ENCODE measurements around the gene MYADML2. TPM values are rescaled to one million over a fixed set of nuclear protein-coding genes. Genes with fewer than 3 reads are reported as not detected.

Gene MYADML2, protein sequence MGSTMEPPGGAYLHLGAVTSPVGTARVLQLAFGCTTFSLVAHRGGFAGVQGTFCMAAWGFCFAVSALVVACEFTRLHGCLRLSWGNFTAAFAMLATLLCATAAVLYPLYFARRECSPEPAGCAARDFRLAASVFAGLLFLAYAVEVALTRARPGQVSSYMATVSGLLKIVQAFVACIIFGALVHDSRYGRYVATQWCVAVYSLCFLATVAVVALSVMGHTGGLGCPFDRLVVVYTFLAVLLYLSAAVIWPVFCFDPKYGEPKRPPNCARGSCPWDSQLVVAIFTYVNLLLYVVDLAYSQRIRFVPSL
- not detected for total RNA-seq

DNA sequence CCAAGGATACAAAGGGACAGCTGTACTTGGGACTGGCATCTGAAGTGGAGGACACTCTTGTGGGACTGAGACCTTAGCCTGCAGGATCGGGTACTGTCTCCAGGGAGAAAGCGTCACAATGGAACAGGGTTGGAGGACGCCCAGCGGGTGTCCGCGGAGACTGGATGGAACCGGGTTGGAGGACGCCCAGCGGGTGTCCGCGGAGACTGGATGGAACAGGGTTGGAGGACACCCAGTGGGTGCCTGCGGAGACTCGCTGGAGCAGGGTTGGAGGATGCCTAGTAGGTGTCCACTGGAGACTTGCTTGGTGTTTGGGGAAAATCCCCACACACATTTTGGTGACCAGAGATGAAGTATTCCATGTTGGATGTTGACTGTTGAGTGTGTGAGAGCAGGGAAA, at the start of gene MYADML2:
MYADML2 (minus strand) TSS at position 45 of the 400 bp plus-strand sequence. CDS start 5,492 bp downstream, outside the sequence.
- Histone ChIP-seq H3K9me3 (no peaks in the 10 kb centered on the region), H3K27me3 (peaks cover 0 to 31% (median 0%) of the 10 kb centered on the region in 4 donors), H3K36me3 (no peaks in the 10 kb centered on the region), H3K27ac (no peak within 1 kb of the TSS), H3K4me1 (no peaks in the 10 kb centered on the region), H3K4me3 (no peak within 1 kb of the TSS)
- WGBS, 2 donors = 76 to 84% methylated on average over 13 of the region's 13 CpGs
- TF ChIP-seq, protein P1, sequence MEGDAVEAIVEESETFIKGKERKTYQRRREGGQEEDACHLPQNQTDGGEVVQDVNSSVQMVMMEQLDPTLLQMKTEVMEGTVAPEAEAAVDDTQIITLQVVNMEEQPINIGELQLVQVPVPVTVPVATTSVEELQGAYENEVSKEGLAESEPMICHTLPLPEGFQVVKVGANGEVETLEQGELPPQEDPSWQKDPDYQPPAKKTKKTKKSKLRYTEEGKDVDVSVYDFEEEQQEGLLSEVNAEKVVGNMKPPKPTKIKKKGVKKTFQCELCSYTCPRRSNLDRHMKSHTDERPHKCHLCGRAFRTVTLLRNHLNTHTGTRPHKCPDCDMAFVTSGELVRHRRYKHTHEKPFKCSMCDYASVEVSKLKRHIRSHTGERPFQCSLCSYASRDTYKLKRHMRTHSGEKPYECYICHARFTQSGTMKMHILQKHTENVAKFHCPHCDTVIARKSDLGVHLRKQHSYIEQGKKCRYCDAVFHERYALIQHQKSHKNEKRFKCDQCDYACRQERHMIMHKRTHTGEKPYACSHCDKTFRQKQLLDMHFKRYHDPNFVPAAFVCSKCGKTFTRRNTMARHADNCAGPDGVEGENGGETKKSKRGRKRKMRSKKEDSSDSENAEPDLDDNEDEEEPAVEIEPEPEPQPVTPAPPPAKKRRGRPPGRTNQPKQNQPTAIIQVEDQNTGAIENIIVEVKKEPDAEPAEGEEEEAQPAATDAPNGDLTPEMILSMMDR (IDR thresholded peaks at IDR 0.05) = no peak
- TF ChIP-seq POLR2A (IDR thresholded peaks at IDR 0.05) = no peak
- intact Hi-C loops (cut with DNase I) = no loop called here
- no peak for DNase-seq

DNA sequence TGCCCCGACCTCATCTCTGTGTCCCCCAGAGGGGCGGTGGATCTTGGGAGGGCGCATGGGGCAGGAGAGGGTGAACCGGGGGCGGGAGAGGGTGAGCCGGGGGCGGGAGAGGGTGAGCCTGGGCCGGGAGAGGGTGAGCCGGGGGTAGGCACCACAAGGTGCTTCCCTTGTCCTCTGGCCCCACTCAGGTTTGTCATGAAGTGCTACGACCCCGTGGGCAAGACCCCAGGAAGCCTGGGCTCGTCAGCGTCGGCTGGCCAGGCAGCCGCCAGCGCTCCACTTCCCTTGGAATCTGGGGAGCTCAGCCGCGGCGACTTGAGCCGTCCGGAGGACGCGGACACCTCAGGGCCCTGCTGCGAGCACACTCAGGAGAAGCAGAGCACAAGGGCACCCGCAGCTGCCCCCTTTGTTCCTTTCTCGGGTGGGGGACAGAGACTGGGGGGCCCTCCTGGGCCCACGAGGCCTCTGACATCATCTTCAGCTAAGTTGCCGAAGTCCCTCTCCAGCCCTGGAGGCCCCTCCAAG, 49.3 kb upstream of the MYADML2 start:
- H3K36me3 ChIP-seq = peaks cover 0 to 41% (median 0%) of the 10 kb centered on the region in 3 donors
- H3K27me3 ChIP-seq = no peaks in the 10 kb centered on the region
- no peaks in the 10 kb centered on the region for H3K9me3 ChIP-seq
- H3K4me3 ChIP-seq = no peak overlapping the region
- peaks cover 16 to 48% (median 17%) of the 10 kb centered on the region in 3 donors for H3K4me1 ChIP-seq
- no peak for DNase-seq
- TF ChIP-seq, protein P1 (IDR thresholded peaks at IDR 0.05) = no peak
- no peak for TF ChIP-seq POLR2A (IDR thresholded peaks at IDR 0.05)
- WGBS, 2 donors = 60 to 85% methylated on average over 1 to 5 of the region's 28 CpGs
- H3K27ac ChIP-seq = no peak overlapping the region
- intact Hi-C loops (cut with DNase I) = no loop called here

DNA sequence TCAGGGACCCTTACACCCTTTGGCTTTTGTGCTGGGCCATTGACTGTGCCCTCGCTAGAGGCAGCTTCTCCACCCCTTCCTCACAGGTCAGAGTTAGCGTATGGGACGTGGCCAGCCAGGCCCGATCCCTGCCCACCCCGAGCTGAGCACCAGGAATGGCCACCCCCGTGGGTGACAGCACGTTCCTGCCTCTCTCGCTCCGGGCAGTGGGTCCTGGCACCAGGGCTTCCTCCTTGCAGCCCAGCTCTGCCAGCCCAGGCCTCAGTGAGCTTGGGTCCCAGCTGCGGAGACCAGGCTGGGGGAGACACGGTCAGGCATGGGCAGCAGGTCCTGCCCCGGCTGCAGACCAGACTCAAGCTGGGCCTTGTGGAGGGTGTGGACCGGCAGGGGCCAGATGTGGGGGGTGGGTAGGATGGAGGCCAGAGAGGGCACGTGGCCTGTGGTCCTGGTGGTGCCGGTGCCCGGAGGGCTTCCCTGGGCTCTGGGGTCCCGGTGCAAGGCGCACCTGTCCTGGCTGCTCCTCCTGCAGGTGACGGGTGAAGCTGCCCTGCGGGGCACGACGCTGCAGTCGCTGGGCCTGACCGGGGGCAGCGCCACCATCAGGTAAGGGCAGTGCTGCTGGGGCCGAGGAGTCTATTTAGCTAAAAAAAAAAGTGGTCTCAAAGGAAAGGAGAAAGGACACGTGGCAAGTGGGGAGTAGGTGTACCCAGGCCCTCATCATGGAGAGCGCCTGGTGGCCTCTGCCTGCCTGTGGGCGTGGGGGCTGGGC, 48.6 kb upstream of the MYADML2 start:
- Histone ChIP-seq H3K27me3 (no peaks in the 10 kb centered on the region), H3K36me3 (peaks cover 0 to 41% (median 0%) of the 10 kb centered on the region in 3 donors), H3K4me3 (no peak overlapping the region), H3K4me1 (peaks cover 19 to 48% (median 22%) of the 10 kb centered on the region in 3 donors), H3K9me3 (no peaks in the 10 kb centered on the region), H3K27ac (no peak overlapping the region)
- DNase-seq = no peak
- TF ChIP-seq, protein P1 (IDR thresholded peaks at IDR 0.05) = no peak
- no peak for TF ChIP-seq POLR2A (IDR thresholded peaks at IDR 0.05)
- intact Hi-C loops (cut with DNase I) = no loop called here
- WGBS, 2 donors = 96 to 98% methylated on average over 4 to 15 of the region's 29 CpGs

DNA sequence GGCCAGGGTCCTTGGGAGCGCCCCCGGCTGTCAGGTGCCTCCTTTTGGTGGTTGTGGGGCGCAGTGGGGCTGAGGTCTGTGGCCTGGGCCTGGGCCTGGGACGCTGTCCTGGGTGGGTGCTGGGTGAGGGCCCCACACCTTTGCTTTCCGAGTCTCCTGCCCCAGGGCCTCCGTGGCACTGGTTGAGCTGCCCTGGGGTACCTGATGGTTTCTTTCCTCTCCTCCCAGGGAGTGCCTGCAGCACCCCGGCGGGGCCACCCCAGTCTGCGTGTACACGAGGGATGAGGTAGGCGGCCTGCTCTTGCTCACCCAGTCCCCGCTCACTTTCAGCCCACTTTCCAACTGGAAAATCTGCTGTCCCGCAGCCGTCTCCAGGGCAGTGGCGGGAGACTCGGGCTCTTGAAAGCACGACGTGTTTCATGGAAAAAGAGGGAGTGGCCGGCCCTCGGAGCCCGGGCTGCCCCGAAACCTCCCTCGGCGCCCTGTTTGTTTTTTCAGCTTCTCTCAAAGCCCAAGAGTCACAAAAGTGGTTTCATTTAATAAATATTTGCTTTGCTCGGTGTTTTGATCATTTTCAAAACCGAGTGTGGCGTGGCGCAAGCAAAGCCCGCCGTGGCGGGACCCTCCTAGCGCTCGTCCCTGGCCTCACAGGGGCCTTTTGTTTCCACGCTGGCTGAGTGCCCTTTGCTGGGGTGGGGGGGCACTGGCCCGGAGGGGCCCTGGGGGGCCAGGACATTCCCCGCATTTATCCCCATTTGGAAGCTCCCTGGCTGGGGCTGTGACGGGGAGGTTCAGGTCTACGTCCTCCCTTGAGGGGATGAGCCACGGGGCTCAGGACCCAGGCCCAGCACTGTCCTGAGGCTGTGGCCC, 47.8 kb upstream of the MYADML2 start:
- intact Hi-C loops (cut with DNase I) = no loop called here
- no peak overlapping the region for H3K4me3 ChIP-seq
- no peaks in the 10 kb centered on the region for H3K27me3 ChIP-seq
- DNase-seq = no peak
- 82 to 83% methylated on average over 12 to 25 of the region's 39 CpGs for WGBS, 2 donors
- peaks cover 19 to 44% (median 22%) of the 10 kb centered on the region in 3 donors for H3K4me1 ChIP-seq
- no peaks in the 10 kb centered on the region for H3K9me3 ChIP-seq
- H3K27ac ChIP-seq = no peak overlapping the region
- TF ChIP-seq POLR2A (IDR thresholded peaks at IDR 0.05) = no peak
- TF ChIP-seq, protein P1 (IDR thresholded peaks at IDR 0.05) = no peak
- H3K36me3 ChIP-seq = peaks cover 0 to 41% (median 0%) of the 10 kb centered on the region in 3 donors
